Hepatocyte (in vitro differentiated cells): ENCODE measurements around the gene AQP7.

Experiments
- CTCF ChIP-seq: fragments of 200-600 bp; sonication (generic); IDR thresholded peaks from 2 replicates; pipeline ENCODE4 v1.5.1; 2016; ENCODE audit warnings: antibody characterized with exemption, mild to moderate bottlenecking; ENCODE audit not compliant: poor library complexity
- EZH2 ChIP-seq: fragments of 200-600 bp; sonication (generic); IDR thresholded peaks from 2 replicates; pipeline ENCODE4 v1.6.1; 2016; ENCODE audit warnings: antibody characterized with exemption, mild to moderate bottlenecking, borderline replicate concordance
- EZH2phosphoT487 ChIP-seq: fragments of 200-600 bp; sonication (generic); IDR thresholded peaks from one replicate; pipeline ENCODE4 v1.6.1; 2018; ENCODE audit warnings: antibody characterized with exemption, mild to moderate bottlenecking, low read depth, moderate library complexity; ENCODE audit not compliant: unreplicated experiment, severe bottlenecking

- TF ChIP-seq CTCF (no peak), EZH2 (no peak), EZH2phosphoT487 (no peak)
These were observed 58.2 kb downstream of the AQP7 start for GRCh38 chr9:33344145-33344544.
